Measurements from ENCODE around the gene HMGXB3.
A peak's percentile ranks its signal among the peaks of the same experiment; 100 is the strongest.

- TF ChIP-seq EP300 (IDR thresholded peaks at IDR 0.05): peak in 1 of 2 donors; percentile 6
- TF ChIP-seq CTCF (IDR thresholded peaks at IDR 0.05): peak; percentile 31 to 48 (median 38)
Measured at GRCh38 chr5:149959406-149960236, 40.9 kb upstream of the HMGXB3 start.

Measured in tibial nerve (tissue), 4 donors.